ENCODE measurements around the gene COASY. TPM values are rescaled to one million over a fixed set of nuclear protein-coding genes. Genes with fewer than 3 reads are reported as not detected.

The COASY gene
- total RNA-seq, 1 experiment from 2014 or later = 131 TPM

- TF ChIP-seq IRF1 (CRISPR knock-in tag; IDR thresholded peaks at IDR 0.05) = no peak
- TF ChIP-seq ZNF138 (CRISPR knock-in tag; conservative IDR thresholded peaks at IDR 0.05) = no peak
- TF ChIP-seq SMAD3 (CRISPR knock-in tag; IDR thresholded peaks at IDR 0.05; ENCODE audit: borderline replicate concordance) = no peak
- TF ChIP-seq ZNF396 (CRISPR knock-in tag; IDR thresholded peaks at IDR 0.05; ENCODE audit: borderline replicate concordance) = no peak
- no peak for TF ChIP-seq FOXJ3 (CRISPR knock-in tag; IDR thresholded peaks at IDR 0.05; ENCODE audit: borderline replicate concordance)
- TF ChIP-seq USF2 (CRISPR knock-in tag; IDR thresholded peaks at IDR 0.05) = no peak
- TF ChIP-seq TEAD1 (CRISPR knock-in tag; IDR thresholded peaks at IDR 0.05) = no peak
Measured at GRCh38 chr17:42513686-42514085, 48.3 kb upstream of the COASY start (continued).

GRCh38 chr17:42514279-42514678 is 47.7 kb upstream of the COASY start:
- DNase-seq (ENCODE audit: low spot score) = no peak
- H3K4me1 Mint-ChIP-seq = peaks cover 6% of the 10 kb centered on the region
- peaks cover 3% of the 10 kb centered on the region; the same call in 1 of the 2 replicates for H3K36me3 Mint-ChIP-seq
- ChIA-PET POLR2A (interaction anchor here (0.6 kb wide), 1 partner anchor 155 kb away, joined by 7 read pairs; no protein-coding TSS in a partner anchor), CTCF (interaction anchor here (0.6 to 5.9 kb wide), 5 partner anchors 13 to 292 kb away, joined by 3 to 34 read pairs (median 4); no protein-coding TSS in a partner anchor)
- no peak overlapping the region for H3K27ac Mint-ChIP-seq
- no peak for TF ChIP-seq NFYB (CRISPR knock-in tag; conservative IDR thresholded peaks at IDR 0.05; ENCODE audit: low read depth)
- no peak for TF ChIP-seq TCF7 (CRISPR knock-in tag; IDR thresholded peaks at IDR 0.05; ENCODE audit: low read depth)
- no peak for TF ChIP-seq MAX (CRISPR knock-in tag; IDR thresholded peaks at IDR 0.05)
- TF ChIP-seq SMAD4 (CRISPR knock-in tag; IDR thresholded peaks at IDR 0.05) = no peak
- peaks cover 4% of the 10 kb centered on the region for H3K27me3 Mint-ChIP-seq (ENCODE audit: low read depth)
- ATAC-seq = no peak
- H3K9me3 Mint-ChIP-seq = no peaks in the 10 kb centered on the region
- H3K4me3 Mint-ChIP-seq = no peak overlapping the region

- H3K9me3 Mint-ChIP-seq = no peaks in the 10 kb centered on the region
- DNase-seq (ENCODE audit: low spot score) (no peak), ATAC-seq (no peak)
- H3K4me3 Mint-ChIP-seq = no peak overlapping the region
- H3K4me1 Mint-ChIP-seq = peaks cover 11% of the 10 kb centered on the region
- POLR2A ChIA-PET = interaction anchor here (0.6 kb wide), 1 partner anchor 156 kb away, joined by 7 read pairs; no protein-coding TSS in a partner anchor
- peaks cover 4% of the 10 kb centered on the region for H3K27me3 Mint-ChIP-seq (ENCODE audit: low read depth)
- no peaks in the 10 kb centered on the region for H3K36me3 Mint-ChIP-seq
- no peak overlapping the region for H3K27ac Mint-ChIP-seq
- CTCF ChIA-PET = interaction anchor here (0.6 to 5.9 kb wide), 7 partner anchors 12 to 355 kb away, joined by 3 to 34 read pairs (median 3); no protein-coding TSS in a partner anchor
- TF ChIP-seq USF1 (CRISPR knock-in tag; IDR thresholded peaks at IDR 0.05) = no peak
- TF ChIP-seq E2F4 (CRISPR knock-in tag; IDR thresholded peaks at IDR 0.05; ENCODE audit: borderline replicate concordance, low read depth) = no peak
- no peak for TF ChIP-seq MLX (CRISPR knock-in tag; IDR thresholded peaks at IDR 0.05)
- TF ChIP-seq ERG (CRISPR knock-in tag; IDR thresholded peaks at IDR 0.05) = no peak
- TF ChIP-seq FOXP4 (CRISPR knock-in tag; IDR thresholded peaks at IDR 0.05) = no peak
- TF ChIP-seq ZNF423 (CRISPR knock-in tag; IDR thresholded peaks at IDR 0.05) = no peak
- no peak for TF ChIP-seq CREM (CRISPR knock-in tag; IDR thresholded peaks at IDR 0.05)
- TF ChIP-seq TCF7 (CRISPR knock-in tag; IDR thresholded peaks at IDR 0.05; ENCODE audit: low read depth) = no peak
- TF ChIP-seq CREB1 (CRISPR knock-in tag; IDR thresholded peaks at IDR 0.05) = no peak
- no peak for TF ChIP-seq ZNF532 (CRISPR knock-in tag; IDR thresholded peaks at IDR 0.05; ENCODE audit: borderline replicate concordance)
- no peak for TF ChIP-seq ZNF671 (CRISPR knock-in tag; IDR thresholded peaks at IDR 0.05)
Measured at GRCh38 chr17:42514867-42515266, 47.1 kb upstream of the COASY start.

All from WTC11 (cell line).